HEK293 (cell line): Measurements from ENCODE around the gene CCDC9B.

Source experiments
- CTCF ChIA-PET: fragments of 350-600 bp; formaldehyde crosslinking; extraction: SDS; loops from one replicate; lab custom pipeline; 2021; ENCODE audit warnings: antibody characterized with exemption; lab: Yijun Ruan, JAX
- POLR2A ChIA-PET: fragments of 300-600 bp; formaldehyde crosslinking; extraction: SDS; loops from one replicate; lab custom pipeline; 2020; ENCODE audit warnings: antibody characterized with exemption, inconsistent platforms; lab: Yijun Ruan, JAX
- H3K27ac ChIP-seq: fragments of 200-500 bp; sonication (Bioruptor generic); 2 replicates; pipeline ENCODE4 v1.5.1; 2014; ENCODE audit warnings: low read depth, low read length, control low read depth, inconsistent platforms; ENCODE audit errors: extremely low read depth
- H3K36me3 ChIP-seq, 2 experiments: fragments of 200-500 bp in 1 of 2; sonication (Bioruptor generic) in 1 of 2; 1 replicate in 1 of 2; 2 replicates in 1 of 2; pipeline ENCODE4 v1.5.1; 2014 to 2017; ENCODE audit warnings: inconsistent platforms in 2 of 2, low read length in 2 of 2; ENCODE audit not compliant: control insufficient read depth in 2 of 2, insufficient read depth in 1 of 2
- H3K4me1 ChIP-seq: fragments of 200-500 bp; sonication (Bioruptor generic); 2 replicates; pipeline ENCODE4 v1.5.1; 2014; ENCODE audit warnings: mild to moderate bottlenecking, low read length, inconsistent platforms; ENCODE audit not compliant: control insufficient read depth, insufficient read depth
- H3K4me3 ChIP-seq: 2 replicates; pipeline ENCODE4 v1.5.1; 2011; ENCODE audit warnings: low read depth, mild to moderate bottlenecking, control low read depth, low read length, moderate library complexity
- H3K9me3 ChIP-seq: fragments of 200-500 bp; sonication (Bioruptor generic); 2 replicates; pipeline ENCODE4 v1.5.1; 2014; ENCODE audit warnings: low read depth, low read length, inconsistent platforms; ENCODE audit not compliant: control insufficient read depth, insufficient read depth
- KLF9 ChIP-seq: fragments of 450-650 bp; formaldehyde crosslinking; IDR thresholded peaks from 2 replicates; pipeline ENCODE4 v1.5.1; 2016; ENCODE audit warnings: missing biosample characterization, missing genetic modification characterization, low read depth
- TCF7L2 ChIP-seq: IDR thresholded peaks from 2 replicates; pipeline ENCODE4 v1.6.1; 2011; ENCODE audit warnings: low read depth, mild to moderate bottlenecking, inconsistent platforms, low read length, moderate library complexity, borderline replicate concordance
- ZBTB21 ChIP-seq: fragments of 450-650 bp; formaldehyde crosslinking; IDR thresholded peaks from 2 replicates; pipeline ENCODE4 v1.5.1; 2017; ENCODE audit warnings: missing biosample characterization, missing genetic modification characterization
- ZNF114 ChIP-seq: fragments of 450-650 bp; formaldehyde crosslinking; IDR thresholded peaks from 2 replicates; pipeline ENCODE4 v1.5.0; 2017; ENCODE audit warnings: missing biosample characterization, missing genetic modification characterization
- ZNF121 ChIP-seq: fragments of 450-650 bp; formaldehyde crosslinking; IDR thresholded peaks from 2 replicates; pipeline ENCODE4 v1.5.1; 2016; ENCODE audit warnings: missing biosample characterization, missing genetic modification characterization
- ZNF132 ChIP-seq: fragments of 450-650 bp; formaldehyde crosslinking; IDR thresholded peaks from 2 replicates; pipeline ENCODE4 v1.5.1; 2017; ENCODE audit warnings: missing biosample characterization, missing genetic modification characterization, borderline replicate concordance
- ZNF133 ChIP-seq: fragments of 450-650 bp; formaldehyde crosslinking; IDR thresholded peaks from 2 replicates; pipeline ENCODE4 v1.5.1; 2016; ENCODE audit warnings: missing biosample characterization, missing genetic modification characterization
- ZNF174 ChIP-seq: fragments of 450-650 bp; formaldehyde crosslinking; IDR thresholded peaks from 2 replicates; pipeline ENCODE4 v1.5.0; 2017; ENCODE audit warnings: missing biosample characterization, mild to moderate bottlenecking, missing genetic modification characterization
- ZNF391 ChIP-seq: fragments of 450-650 bp; formaldehyde crosslinking; IDR thresholded peaks from 2 replicates; pipeline ENCODE4 v1.5.1; 2016; ENCODE audit warnings: low read depth, missing biosample characterization, missing genetic modification characterization, borderline replicate concordance
- ZNF48 ChIP-seq: fragments of 450-650 bp; formaldehyde crosslinking; IDR thresholded peaks from 2 replicates; pipeline ENCODE4 v1.5.1; 2016; ENCODE audit warnings: missing biosample characterization, missing genetic modification characterization
- ZNF544 ChIP-seq: fragments of 450-650 bp; formaldehyde crosslinking; IDR thresholded peaks from 2 replicates; pipeline ENCODE4 v1.5.0; 2017; ENCODE audit warnings: missing biosample characterization, missing genetic modification characterization
- ZNF549 ChIP-seq: fragments of 450-650 bp; IDR thresholded peaks from 2 replicates; pipeline ENCODE4 v1.5.1; 2018; ENCODE audit warnings: missing biosample characterization, missing genetic modification characterization, mild to moderate bottlenecking, inconsistent platforms, moderate library complexity
- ZNF747 ChIP-seq: fragments of 450-650 bp; formaldehyde crosslinking; IDR thresholded peaks from 2 replicates; pipeline ENCODE4 v1.5.1; 2016; ENCODE audit warnings: missing biosample characterization, missing genetic modification characterization
- ZNF776 ChIP-seq: fragments of 450-650 bp; formaldehyde crosslinking; IDR thresholded peaks from 2 replicates; pipeline ENCODE4 v1.5.0; 2017; ENCODE audit warnings: missing biosample characterization, missing genetic modification characterization, borderline replicate concordance
- ZNF777 ChIP-seq: fragments of 450-650 bp; formaldehyde crosslinking; IDR thresholded peaks from 2 replicates; pipeline ENCODE4 v1.5.1; 2017; ENCODE audit warnings: missing biosample characterization, missing genetic modification characterization, borderline replicate concordance
- ZNF791 ChIP-seq: fragments of 450-650 bp; formaldehyde crosslinking; IDR thresholded peaks from 2 replicates; pipeline ENCODE4 v1.5.1; 2016; ENCODE audit warnings: missing biosample characterization, missing genetic modification characterization
- ZSCAN30 ChIP-seq: fragments of 450-650 bp; IDR thresholded peaks from 2 replicates; pipeline ENCODE4 v1.5.1; 2018; ENCODE audit warnings: missing biosample characterization, mild to moderate bottlenecking, missing genetic modification characterization, moderate library complexity
- TF ChIP-seq, protein P1 (sequence below): fragments of 450-650 bp; formaldehyde crosslinking; conservative IDR thresholded peaks from 2 replicates; pipeline ENCODE4 v1.5.1; 2016; ENCODE audit warnings: low read depth, missing biosample characterization, missing genetic modification characterization
- TF ChIP-seq, protein P2 (sequence below): fragments of 450-650 bp; formaldehyde crosslinking; optimal IDR thresholded peaks from 2 replicates; pipeline ENCODE3; 2016; ENCODE audit warnings: missing biosample characterization, mild to moderate bottlenecking, missing genetic modification characterization
- TF ChIP-seq, protein P3 (sequence below): fragments of 450-650 bp; formaldehyde crosslinking; IDR thresholded peaks from 2 replicates; pipeline ENCODE4 v1.5.1; 2016; ENCODE audit warnings: missing biosample characterization, missing genetic modification characterization, low read depth
- TF ChIP-seq, protein P4 (sequence below): fragments of 450-650 bp; formaldehyde crosslinking; IDR thresholded peaks from 2 replicates; pipeline ENCODE4 v1.5.1; 2017; ENCODE audit warnings: missing biosample characterization, missing genetic modification characterization
- TF ChIP-seq, protein P5 (sequence below): IDR thresholded peaks from 2 replicates; pipeline ENCODE4 v1.6.1; 2011; ENCODE audit warnings: mild to moderate bottlenecking, low read depth, low read length, borderline replicate concordance
- TF ChIP-seq, protein P6 (sequence below): fragments of 450-650 bp; formaldehyde crosslinking; IDR thresholded peaks from 2 replicates; pipeline ENCODE4 v1.5.1; 2016; ENCODE audit warnings: missing biosample characterization, missing genetic modification characterization
- TF ChIP-seq, protein P7 (sequence below): fragments of 450-650 bp; formaldehyde crosslinking; IDR thresholded peaks from 2 replicates; pipeline ENCODE4 v1.5.1; 2016; ENCODE audit warnings: missing biosample characterization, missing genetic modification characterization

Gene CCDC9B

DNA sequence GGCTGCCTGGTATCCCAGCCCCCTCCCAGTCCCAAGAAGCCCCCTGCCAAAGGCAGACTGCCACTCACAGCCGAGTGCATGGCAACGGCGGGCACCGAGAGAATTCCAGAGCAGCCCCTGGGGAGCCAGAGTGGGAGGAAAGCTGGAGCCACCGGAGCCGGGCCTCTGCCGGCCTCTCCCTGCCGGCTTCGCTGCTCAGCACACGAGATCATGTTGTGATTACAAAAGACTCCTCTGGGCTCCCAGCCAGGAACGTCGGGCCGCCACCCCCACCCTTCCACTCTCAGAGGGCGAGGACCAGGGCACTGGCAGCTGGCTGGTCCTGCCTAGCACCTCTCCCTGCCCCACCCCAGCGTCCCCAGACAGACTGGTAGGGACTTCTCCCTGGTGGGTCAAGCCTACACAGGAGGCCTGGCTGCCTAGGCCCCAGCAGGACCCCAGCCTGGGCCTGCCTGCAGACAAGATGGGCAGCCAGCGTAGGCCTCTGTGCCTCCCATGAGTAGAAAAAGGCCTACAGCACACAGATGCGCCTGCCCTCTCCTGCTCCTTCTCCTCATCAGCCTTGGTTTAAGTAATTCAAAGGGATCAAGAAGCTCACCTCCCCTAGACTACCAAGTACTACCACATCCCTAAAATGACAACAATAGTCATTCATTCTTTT, at the start of gene CCDC9B:
CCDC9B (minus strand) TSS at position 200 of the 661 bp plus-strand sequence; CDS start at position 80, 120 bp downstream.
- peaks cover 10% of the 10 kb centered on the region for H3K4me1 ChIP-seq
- ChIA-PET CTCF (interaction anchor here (0.6 to 7.1 kb wide), 11 partner anchors 11 to 1650 kb away, joined by 3 to 82 read pairs (median 8); partner anchors contain the start of gene INAFM2), POLR2A (interaction anchor here (0.9 to 1.5 kb wide), 3 partner anchors 9 to 26 kb away, joined by 3 to 5 read pairs (median 3); no protein-coding TSS in a partner anchor)
- H3K9me3 ChIP-seq = no peaks in the 10 kb centered on the region
- peak within 1 kb of the TSS; percentile 84 for H3K27ac ChIP-seq
- H3K4me3 ChIP-seq = peak within 1 kb of the TSS; percentile 15
- H3K36me3 ChIP-seq = no peaks in the 10 kb centered on the region
- TF ChIP-seq ZNF48 (tag by site-specific recombination) (no peak), ZNF132 (tag by site-specific recombination) (no peak), ZNF121 (tag by site-specific recombination) (no peak), ZNF133 (tag by site-specific recombination) (no peak), ZNF747 (tag by site-specific recombination) (no peak), ZNF174 (tag by site-specific recombination) (no peak), TCF7L2 (no peak), ZBTB21 (tag by site-specific recombination) (no peak), ZNF114 (tag by site-specific recombination) (no peak), ZNF549 (tag by site-specific recombination) (no peak), ZSCAN30 (tag by site-specific recombination) (0 out of 2 replicates have a peak, but pooled peaks have one; percentile 33), ZNF777 (tag by site-specific recombination) (no peak), ZNF791 (tag by site-specific recombination) (no peak), ZNF544 (no peak), ZNF776 (tag by site-specific recombination) (no peak), ZNF391 (no peak), KLF9 (no peak)
- TF ChIP-seq, protein P1, sequence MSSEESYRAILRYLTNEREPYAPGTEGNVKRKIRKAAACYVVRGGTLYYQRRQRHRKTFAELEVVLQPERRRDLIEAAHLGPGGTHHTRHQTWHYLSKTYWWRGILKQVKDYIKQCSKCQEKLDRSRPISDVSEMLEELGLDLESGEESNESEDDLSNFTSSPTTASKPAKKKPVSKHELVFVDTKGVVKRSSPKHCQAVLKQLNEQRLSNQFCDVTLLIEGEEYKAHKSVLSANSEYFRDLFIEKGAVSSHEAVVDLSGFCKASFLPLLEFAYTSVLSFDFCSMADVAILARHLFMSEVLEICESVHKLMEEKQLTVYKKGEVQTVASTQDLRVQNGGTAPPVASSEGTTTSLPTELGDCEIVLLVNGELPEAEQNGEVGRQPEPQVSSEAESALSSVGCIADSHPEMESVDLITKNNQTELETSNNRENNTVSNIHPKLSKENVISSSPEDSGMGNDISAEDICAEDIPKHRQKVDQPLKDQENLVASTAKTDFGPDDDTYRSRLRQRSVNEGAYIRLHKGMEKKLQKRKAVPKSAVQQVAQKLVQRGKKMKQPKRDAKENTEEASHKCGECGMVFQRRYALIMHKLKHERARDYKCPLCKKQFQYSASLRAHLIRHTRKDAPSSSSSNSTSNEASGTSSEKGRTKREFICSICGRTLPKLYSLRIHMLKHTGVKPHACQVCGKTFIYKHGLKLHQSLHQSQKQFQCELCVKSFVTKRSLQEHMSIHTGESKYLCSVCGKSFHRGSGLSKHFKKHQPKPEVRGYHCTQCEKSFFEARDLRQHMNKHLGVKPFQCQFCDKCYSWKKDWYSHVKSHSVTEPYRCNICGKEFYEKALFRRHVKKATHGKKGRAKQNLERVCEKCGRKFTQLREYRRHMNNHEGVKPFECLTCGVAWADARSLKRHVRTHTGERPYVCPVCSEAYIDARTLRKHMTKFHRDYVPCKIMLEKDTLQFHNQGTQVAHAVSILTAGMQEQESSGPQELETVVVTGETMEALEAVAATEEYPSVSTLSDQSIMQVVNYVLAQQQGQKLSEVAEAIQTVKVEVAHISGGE = no peak
- TF ChIP-seq, protein P2, sequence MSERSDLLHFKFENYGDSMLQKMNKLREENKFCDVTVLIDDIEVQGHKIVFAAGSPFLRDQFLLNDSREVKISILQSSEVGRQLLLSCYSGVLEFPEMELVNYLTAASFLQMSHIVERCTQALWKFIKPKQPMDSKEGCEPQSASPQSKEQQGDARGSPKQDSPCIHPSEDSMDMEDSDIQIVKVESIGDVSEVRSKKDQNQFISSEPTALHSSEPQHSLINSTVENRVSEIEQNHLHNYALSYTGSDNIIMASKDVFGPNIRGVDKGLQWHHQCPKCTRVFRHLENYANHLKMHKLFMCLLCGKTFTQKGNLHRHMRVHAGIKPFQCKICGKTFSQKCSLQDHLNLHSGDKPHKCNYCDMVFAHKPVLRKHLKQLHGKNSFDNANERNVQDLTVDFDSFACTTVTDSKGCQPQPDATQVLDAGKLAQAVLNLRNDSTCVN = no peak
- TF ChIP-seq, protein P3, sequence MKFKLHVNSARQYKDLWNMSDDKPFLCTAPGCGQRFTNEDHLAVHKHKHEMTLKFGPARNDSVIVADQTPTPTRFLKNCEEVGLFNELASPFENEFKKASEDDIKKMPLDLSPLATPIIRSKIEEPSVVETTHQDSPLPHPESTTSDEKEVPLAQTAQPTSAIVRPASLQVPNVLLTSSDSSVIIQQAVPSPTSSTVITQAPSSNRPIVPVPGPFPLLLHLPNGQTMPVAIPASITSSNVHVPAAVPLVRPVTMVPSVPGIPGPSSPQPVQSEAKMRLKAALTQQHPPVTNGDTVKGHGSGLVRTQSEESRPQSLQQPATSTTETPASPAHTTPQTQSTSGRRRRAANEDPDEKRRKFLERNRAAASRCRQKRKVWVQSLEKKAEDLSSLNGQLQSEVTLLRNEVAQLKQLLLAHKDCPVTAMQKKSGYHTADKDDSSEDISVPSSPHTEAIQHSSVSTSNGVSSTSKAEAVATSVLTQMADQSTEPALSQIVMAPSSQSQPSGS (tag by site-specific recombination) = no peak
- TF ChIP-seq, protein P4, sequence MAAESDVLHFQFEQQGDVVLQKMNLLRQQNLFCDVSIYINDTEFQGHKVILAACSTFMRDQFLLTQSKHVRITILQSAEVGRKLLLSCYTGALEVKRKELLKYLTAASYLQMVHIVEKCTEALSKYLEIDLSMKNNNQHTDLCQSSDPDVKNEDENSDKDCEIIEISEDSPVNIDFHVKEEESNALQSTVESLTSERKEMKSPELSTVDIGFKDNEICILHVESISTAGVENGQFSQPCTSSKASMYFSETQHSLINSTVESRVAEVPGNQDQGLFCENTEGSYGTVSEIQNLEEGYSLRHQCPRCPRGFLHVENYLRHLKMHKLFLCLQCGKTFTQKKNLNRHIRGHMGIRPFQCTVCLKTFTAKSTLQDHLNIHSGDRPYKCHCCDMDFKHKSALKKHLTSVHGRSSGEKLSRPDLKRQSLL (tag by site-specific recombination) = peak; percentile 98
- TF ChIP-seq, protein P5, sequence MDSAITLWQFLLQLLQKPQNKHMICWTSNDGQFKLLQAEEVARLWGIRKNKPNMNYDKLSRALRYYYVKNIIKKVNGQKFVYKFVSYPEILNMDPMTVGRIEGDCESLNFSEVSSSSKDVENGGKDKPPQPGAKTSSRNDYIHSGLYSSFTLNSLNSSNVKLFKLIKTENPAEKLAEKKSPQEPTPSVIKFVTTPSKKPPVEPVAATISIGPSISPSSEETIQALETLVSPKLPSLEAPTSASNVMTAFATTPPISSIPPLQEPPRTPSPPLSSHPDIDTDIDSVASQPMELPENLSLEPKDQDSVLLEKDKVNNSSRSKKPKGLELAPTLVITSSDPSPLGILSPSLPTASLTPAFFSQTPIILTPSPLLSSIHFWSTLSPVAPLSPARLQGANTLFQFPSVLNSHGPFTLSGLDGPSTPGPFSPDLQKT = no peak
- TF ChIP-seq, protein P6, sequence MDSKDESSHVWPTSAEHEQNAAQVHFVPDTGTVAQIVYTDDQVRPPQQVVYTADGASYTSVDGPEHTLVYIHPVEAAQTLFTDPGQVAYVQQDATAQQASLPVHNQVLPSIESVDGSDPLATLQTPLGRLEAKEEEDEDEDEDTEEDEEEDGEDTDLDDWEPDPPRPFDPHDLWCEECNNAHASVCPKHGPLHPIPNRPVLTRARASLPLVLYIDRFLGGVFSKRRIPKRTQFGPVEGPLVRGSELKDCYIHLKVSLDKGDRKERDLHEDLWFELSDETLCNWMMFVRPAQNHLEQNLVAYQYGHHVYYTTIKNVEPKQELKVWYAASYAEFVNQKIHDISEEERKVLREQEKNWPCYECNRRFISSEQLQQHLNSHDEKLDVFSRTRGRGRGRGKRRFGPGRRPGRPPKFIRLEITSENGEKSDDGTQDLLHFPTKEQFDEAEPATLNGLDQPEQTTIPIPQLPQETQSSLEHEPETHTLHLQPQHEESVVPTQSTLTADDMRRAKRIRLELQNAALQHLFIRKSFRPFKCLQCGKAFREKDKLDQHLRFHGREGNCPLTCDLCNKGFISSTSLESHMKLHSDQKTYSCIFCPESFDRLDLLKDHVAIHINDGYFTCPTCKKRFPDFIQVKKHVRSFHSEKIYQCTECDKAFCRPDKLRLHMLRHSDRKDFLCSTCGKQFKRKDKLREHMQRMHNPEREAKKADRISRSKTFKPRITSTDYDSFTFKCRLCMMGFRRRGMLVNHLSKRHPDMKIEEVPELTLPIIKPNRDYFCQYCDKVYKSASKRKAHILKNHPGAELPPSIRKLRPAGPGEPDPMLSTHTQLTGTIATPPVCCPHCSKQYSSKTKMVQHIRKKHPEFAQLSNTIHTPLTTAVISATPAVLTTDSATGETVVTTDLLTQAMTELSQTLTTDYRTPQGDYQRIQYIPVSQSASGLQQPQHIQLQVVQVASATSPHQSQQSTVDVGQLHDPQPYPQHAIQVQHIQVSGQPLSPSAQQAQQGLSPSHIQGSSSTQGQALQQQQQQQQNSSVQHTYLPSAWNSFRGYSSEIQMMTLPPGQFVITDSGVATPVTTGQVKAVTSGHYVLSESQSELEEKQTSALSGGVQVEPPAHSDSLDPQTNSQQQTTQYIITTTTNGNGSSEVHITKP (tag by site-specific recombination) = no peak
- TF ChIP-seq, protein P7, sequence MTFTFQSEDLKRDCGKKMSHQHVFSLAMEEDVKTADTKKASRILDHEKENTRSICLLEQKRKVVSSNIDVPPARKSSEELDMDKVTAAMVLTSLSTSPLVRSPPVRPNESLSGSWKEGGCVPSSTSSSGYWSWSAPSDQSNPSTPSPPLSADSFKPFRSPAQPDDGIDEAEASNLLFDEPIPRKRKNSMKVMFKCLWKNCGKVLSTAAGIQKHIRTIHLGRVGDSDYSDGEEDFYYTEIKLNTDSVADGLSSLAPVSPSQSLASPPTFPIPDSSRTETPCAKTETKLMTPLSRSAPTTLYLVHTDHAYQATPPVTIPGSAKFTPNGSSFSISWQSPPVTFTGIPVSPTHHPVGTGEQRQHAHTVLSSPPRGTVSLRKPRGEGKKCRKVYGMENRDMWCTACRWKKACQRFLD (tag by site-specific recombination) = no peak
